GM21447 (cell line): Measurements from ENCODE around the gene CD47.

Experiments used
- ATAC-seq: cut with Tn5 transposase; IDR thresholded peaks from one replicate; pipeline ENCODE4 v1.9.1; 2021; ENCODE audit not compliant: unreplicated experiment

CD47 gene

GRCh38 chr3:108014943-108015342 is 75.9 kb downstream of the CD47 start:
- ATAC-seq = no peak

GRCh38 chr3:108013141-108014055 is 77.4 kb downstream of the CD47 start:
- no peak for ATAC-seq

- no peak for ATAC-seq
Observed at GRCh38 chr3:108012304-108012703, 78.5 kb downstream of the CD47 start.

- ATAC-seq = no peak
Observed at GRCh38 chr3:108011616-108012015, 79.2 kb downstream of the CD47 start.

GRCh38 chr3:108008931-108009639 is 81.7 kb downstream of the CD47 start:
- no peak for ATAC-seq

- no peak for ATAC-seq
Observed at GRCh38 chr3:108008106-108008505, 82.7 kb downstream of the CD47 start.

- no peak for ATAC-seq
Observed at GRCh38 chr3:108006881-108007331, 83.9 kb downstream of the CD47 start.

GRCh38 chr3:108006077-108006771 is 84.6 kb downstream of the CD47 start:
- ATAC-seq = no peak

GRCh38 chr3:108004647-108005046 is 86.2 kb downstream of the CD47 start:
- no peak for ATAC-seq

GRCh38 chr3:108001457-108001856 is 89.4 kb downstream of the CD47 start:
- no peak for ATAC-seq

GRCh38 chr3:107999215-107999775 is 91.5 kb downstream of the CD47 start:
- ATAC-seq = no peak

GRCh38 chr3:107997671-107998070 is 93.2 kb downstream of the CD47 start:
- ATAC-seq = no peak

- no peak for ATAC-seq
Observed at GRCh38 chr3:107995823-107996222, 95.0 kb downstream of the CD47 start.

- ATAC-seq = no peak
Observed at GRCh38 chr3:107994956-107995715, 95.7 kb downstream of the CD47 start.

- ATAC-seq = no peak
Observed at GRCh38 chr3:107994181-107994580, 96.7 kb downstream of the CD47 start.

- no peak for ATAC-seq
Observed at GRCh38 chr3:107993771-107994170, 97.1 kb downstream of the CD47 start.
